Hepatocyte (in vitro differentiated cells): ENCODE results near the gene CFAP68. TPM values are rescaled to one million over a fixed set of nuclear protein-coding genes. Genes with fewer than 3 reads are reported as not detected.

Experiments used
- DNase-seq: peaks from one replicate; pipeline ENCODE4 v3.0.0-alpha.2; 2016; ENCODE audit warnings: low spot score
- H2AFZ ChIP-seq: fragments of 200-600 bp; sonication (generic); 2 replicates; pipeline ENCODE4 v1.6.0; 2016; ENCODE audit warnings: antibody characterized with exemption, mild to moderate bottlenecking
- H3K27ac ChIP-seq: fragments of 200-600 bp; sonication (generic); 2 replicates; pipeline ENCODE4 v1.5.1; 2016; ENCODE audit warnings: mild to moderate bottlenecking
- H3K27me3 ChIP-seq: fragments of 200-600 bp; sonication (generic); 2 replicates; pipeline ENCODE4 v1.6.1; 2016
- H3K36me3 ChIP-seq: fragments of 200-600 bp; sonication (generic); replicated peaks from 2 replicates; pipeline ENCODE4 v1.5.1; 2016; ENCODE audit warnings: low read depth; ENCODE audit not compliant: insufficient read depth
- H3K4me1 ChIP-seq: fragments of 200-600 bp; sonication (generic); 2 replicates; pipeline ENCODE4 v1.5.1; 2016; ENCODE audit warnings: mild to moderate bottlenecking, moderate library complexity; ENCODE audit not compliant: insufficient read depth
- H3K4me2 ChIP-seq: fragments of 200-600 bp; sonication (generic); 2 replicates; pipeline ENCODE4 v1.6.0; 2016
- H3K4me3 ChIP-seq: fragments of 200-600 bp; sonication (generic); 2 replicates; pipeline ENCODE4 v1.5.1; 2016; ENCODE audit warnings: mild to moderate bottlenecking
- H3K79me2 ChIP-seq: fragments of 200-600 bp; sonication (generic); 2 replicates; pipeline ENCODE4 v1.6.0; 2017; ENCODE audit warnings: mild to moderate bottlenecking
- H3K9me2 ChIP-seq: fragments of 200-600 bp; sonication (generic); replicated peaks from 2 replicates; pipeline ENCODE4 v1.6.0; 2017; ENCODE audit warnings: mild to moderate bottlenecking; ENCODE audit not compliant: insufficient read depth
- H3K9me3 ChIP-seq: fragments of 200-600 bp; sonication (generic); 2 replicates; pipeline ENCODE4 v1.5.1; 2016; ENCODE audit warnings: low read depth, mild to moderate bottlenecking
- H4K20me1 ChIP-seq: fragments of 200-600 bp; sonication (generic); 2 replicates; pipeline ENCODE4 v1.6.0; 2016; ENCODE audit warnings: mild to moderate bottlenecking; ENCODE audit not compliant: insufficient read depth, poor library complexity, severe bottlenecking
- CTCF ChIP-seq: fragments of 200-600 bp; sonication (generic); IDR thresholded peaks from 2 replicates; pipeline ENCODE4 v1.5.1; 2016; ENCODE audit warnings: antibody characterized with exemption, mild to moderate bottlenecking; ENCODE audit not compliant: poor library complexity
- EZH2 ChIP-seq: fragments of 200-600 bp; sonication (generic); IDR thresholded peaks from 2 replicates; pipeline ENCODE4 v1.6.1; 2016; ENCODE audit warnings: antibody characterized with exemption, mild to moderate bottlenecking, borderline replicate concordance
- EZH2phosphoT487 ChIP-seq: fragments of 200-600 bp; sonication (generic); IDR thresholded peaks from one replicate; pipeline ENCODE4 v1.6.1; 2018; ENCODE audit warnings: antibody characterized with exemption, mild to moderate bottlenecking, low read depth, moderate library complexity; ENCODE audit not compliant: unreplicated experiment, severe bottlenecking
- WGBS: methylation state at CpG from one replicate; pipeline ENCODE4 v1.1.6; 2016; ENCODE audit warnings: low lambda C conversion rate; ENCODE audit errors: missing lambda C conversion rate; 5-methylcytosine and 5-hydroxymethylcytosine counted together
- polyA plus RNA-seq: library from polyadenylated mRNA; unstranded; fragments of >200 nt; fragmentation: Nextera tagmentation; extraction: Ambion mirVana; gene quantifications from 2 replicates; pipeline ENCODE4 v1.2.1, GENCODE V29; 2016
- total RNA-seq: library from RNA; depleted of rRNA; stranded (reverse); fragments of >200 nt; gene quantifications from 2 replicates; pipeline ENCODE4 v1.2.3, GENCODE V29; 2014

The CFAP68 gene
- total and polyA plus RNA-seq, 2 experiments from 2014 or later: 21.8 to 24.6 TPM

GRCh38 chr11:111925953-111926352 is 46.6 kb downstream of the CFAP68 start:
- WGBS: 95% methylated on average over 16 of the region's 16 CpGs
- Histone ChIP-seq H3K27ac (peak overlapping the region; percentile 89), H3K4me3 (no peak overlapping the region), H3K4me1 (peaks cover 34% of the 10 kb centered on the region), H3K4me2 (peak overlapping the region; percentile 73), H2AFZ (peak overlapping the region; percentile 20), H3K27me3 (no peaks in the 10 kb centered on the region), H4K20me1 (no peaks in the 10 kb centered on the region), H3K9me2 (no peaks in the 10 kb centered on the region), H3K79me2 (peaks cover 9% of the 10 kb centered on the region), H3K9me3 (no peaks in the 10 kb centered on the region), H3K36me3 (no peaks in the 10 kb centered on the region)
- DNase-seq: no peak
- TF ChIP-seq CTCF (no peak), EZH2phosphoT487 (no peak), EZH2 (no peak)

- H3K4me1 ChIP-seq: peaks cover 34% of the 10 kb centered on the region
Observed at GRCh38 chr11:111926505-111927391, 47.4 kb downstream of the CFAP68 start.

GRCh38 chr11:111930472-111930871 is 51.1 kb downstream of the CFAP68 start:
- peaks cover 10% of the 10 kb centered on the region for H3K4me1 ChIP-seq
- H3K9me2 ChIP-seq: no peaks in the 10 kb centered on the region
- no peaks in the 10 kb centered on the region for H4K20me1 ChIP-seq
- WGBS: 58% methylated on average over 4 of the region's 4 CpGs
- H3K9me3 ChIP-seq: no peaks in the 10 kb centered on the region
- no peaks in the 10 kb centered on the region for H3K36me3 ChIP-seq
- H3K27ac ChIP-seq: no peak overlapping the region
- no peaks in the 10 kb centered on the region for H3K27me3 ChIP-seq
- no peak overlapping the region for H3K4me2 ChIP-seq
- H3K79me2 ChIP-seq: no peaks in the 10 kb centered on the region
- TF ChIP-seq CTCF (no peak), EZH2phosphoT487 (no peak), EZH2 (no peak)
- H2AFZ ChIP-seq: no peak overlapping the region
- DNase-seq: no peak
- H3K4me3 ChIP-seq: no peak overlapping the region

More at GRCh38 chr11:111926505-111927391, 47.4 kb downstream of the CFAP68 start:
- Histone ChIP-seq H3K9me2 (no peaks in the 10 kb centered on the region), H2AFZ (peak overlapping the region; percentile 20), H3K27me3 (no peaks in the 10 kb centered on the region), H3K4me2 (peak overlapping the region; percentile 73), H3K79me2 (peaks cover 3% of the 10 kb centered on the region), H3K9me3 (no peaks in the 10 kb centered on the region), H4K20me1 (no peaks in the 10 kb centered on the region), H3K4me3 (no peak overlapping the region), H3K36me3 (no peaks in the 10 kb centered on the region), H3K27ac (peak overlapping the region; percentile 89)
- DNase-seq: peak; percentile 99
- 1% methylated on average over 25 of the region's 47 CpGs for WGBS
- TF ChIP-seq EZH2phosphoT487 (no peak), CTCF (no peak), EZH2 (no peak)
